LNCAP (cell line): Measurements from ENCODE around the gene ELMO3.

Source experiments
- TF ChIP-seq, protein P1 (sequence below): fragments of 450-650 bp; IDR thresholded peaks from 2 replicates; pipeline ENCODE4 v1.5.1; 2017; ENCODE audit warnings: mild to moderate bottlenecking

Gene ELMO3

DNA sequence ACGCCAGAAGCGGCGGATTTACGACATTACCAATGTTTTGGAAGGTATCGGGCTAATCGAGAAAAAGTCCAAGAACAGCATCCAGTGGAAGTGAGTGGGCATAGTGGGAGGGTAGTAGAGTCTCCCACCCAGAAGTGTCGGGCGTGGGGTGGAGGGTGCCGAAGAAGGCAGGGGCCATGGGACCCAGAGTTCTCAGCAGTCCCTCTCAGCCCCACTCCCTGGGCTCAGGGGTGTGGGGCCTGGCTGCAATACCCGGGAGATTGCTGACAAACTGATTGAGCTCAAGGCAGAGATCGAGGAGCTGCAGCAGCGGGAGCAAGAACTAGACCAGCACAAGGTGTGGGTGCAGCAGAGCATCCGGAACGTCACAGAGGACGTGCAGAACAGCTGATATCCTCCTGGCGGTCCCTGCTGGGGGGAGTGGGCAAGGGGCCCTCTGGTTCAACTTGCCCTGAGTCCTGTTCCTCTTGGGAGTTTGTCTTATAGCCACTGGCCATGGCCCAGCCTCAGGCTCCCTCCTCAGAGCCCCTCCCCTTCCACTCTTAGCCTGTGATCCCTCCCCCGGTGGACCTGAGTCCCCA is 6.1 kb upstream of the ELMO3 start:
- TF ChIP-seq, protein P1, sequence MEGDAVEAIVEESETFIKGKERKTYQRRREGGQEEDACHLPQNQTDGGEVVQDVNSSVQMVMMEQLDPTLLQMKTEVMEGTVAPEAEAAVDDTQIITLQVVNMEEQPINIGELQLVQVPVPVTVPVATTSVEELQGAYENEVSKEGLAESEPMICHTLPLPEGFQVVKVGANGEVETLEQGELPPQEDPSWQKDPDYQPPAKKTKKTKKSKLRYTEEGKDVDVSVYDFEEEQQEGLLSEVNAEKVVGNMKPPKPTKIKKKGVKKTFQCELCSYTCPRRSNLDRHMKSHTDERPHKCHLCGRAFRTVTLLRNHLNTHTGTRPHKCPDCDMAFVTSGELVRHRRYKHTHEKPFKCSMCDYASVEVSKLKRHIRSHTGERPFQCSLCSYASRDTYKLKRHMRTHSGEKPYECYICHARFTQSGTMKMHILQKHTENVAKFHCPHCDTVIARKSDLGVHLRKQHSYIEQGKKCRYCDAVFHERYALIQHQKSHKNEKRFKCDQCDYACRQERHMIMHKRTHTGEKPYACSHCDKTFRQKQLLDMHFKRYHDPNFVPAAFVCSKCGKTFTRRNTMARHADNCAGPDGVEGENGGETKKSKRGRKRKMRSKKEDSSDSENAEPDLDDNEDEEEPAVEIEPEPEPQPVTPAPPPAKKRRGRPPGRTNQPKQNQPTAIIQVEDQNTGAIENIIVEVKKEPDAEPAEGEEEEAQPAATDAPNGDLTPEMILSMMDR, result no peak

DNA sequence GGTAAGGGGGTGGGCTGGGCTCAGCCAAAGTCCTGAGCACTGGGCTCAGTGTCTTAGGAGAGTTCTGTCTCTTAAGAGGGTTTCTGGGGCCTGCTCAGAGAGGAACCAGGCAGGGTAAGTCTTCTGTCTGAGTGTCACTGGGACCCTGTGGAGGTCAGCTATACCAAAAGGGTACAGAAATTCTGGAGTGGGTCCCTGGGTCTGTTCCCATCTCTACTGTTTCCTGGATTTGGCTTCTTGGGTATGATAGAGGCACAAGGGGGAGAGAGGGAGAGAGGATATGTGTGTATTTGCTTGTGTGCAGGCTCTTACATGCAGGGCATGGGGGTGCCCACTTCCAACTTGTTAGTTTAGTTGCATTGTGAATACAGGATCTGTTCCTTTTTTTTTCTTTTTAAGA is 5.4 kb upstream of the ELMO3 start:
- TF ChIP-seq, protein P1, result no peak

DNA sequence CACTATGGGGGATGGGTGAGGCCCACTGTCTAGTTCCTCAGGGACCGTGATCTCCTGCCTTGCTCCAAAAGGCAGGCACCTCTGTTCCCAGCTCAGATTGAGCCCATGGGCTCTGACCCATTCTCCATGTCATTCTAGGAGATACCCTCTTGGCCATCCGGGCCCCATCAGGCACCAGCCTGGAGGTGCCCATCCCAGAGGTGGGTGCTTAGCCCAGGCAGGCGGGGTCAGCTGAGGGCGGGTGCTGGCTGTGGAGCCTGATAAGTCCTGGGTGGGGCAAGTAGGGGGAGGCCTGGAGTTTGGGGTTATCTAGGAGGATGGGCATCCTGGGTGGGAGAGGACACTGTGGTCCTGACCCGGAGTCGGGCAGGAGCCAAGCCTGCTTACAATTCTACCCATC is 4.7 kb upstream of the ELMO3 start:
- TF ChIP-seq, protein P1, result no peak

DNA sequence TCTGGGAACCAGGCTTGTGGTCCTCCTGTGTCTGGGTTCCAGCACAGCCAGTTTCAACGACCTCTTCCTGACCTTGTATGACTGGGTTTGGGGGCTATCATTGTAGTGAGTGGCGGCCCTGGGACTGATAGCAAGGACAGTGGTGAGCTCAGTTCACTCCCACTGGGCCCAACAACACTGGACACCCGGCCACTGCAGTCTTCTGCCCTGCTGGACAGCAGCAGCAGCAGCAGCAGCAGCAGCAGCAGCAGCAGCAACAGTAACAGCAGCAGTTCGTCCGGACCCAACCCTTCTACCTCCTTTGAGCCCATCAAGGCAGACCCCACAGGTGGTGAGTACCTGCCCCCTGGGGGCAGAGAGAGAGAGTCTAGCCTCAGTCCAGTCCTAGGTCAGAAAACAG is 3.3 kb upstream of the ELMO3 start:
- TF ChIP-seq, protein P1, result no peak

DNA sequence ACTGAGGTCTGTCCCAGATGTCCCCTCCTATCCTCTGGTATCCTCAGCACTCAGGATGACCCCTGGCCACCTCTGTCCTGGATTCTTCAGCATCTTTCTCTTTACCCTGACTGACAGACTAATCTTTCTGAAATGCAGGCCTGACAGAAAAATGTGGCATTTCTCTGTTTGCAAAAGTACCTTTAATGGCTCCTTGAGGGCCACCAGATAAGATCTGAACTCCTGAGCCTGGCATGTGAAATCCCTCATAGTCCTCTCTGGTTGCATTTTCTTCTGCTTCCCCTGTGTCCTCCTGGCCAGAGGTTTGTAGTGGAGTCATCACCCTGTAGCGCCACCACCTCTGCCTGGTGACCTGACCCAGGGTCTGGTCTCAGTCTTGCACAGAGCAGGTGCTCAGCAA is 2.0 kb upstream of the ELMO3 start:
- TF ChIP-seq, protein P1, result no peak

DNA sequence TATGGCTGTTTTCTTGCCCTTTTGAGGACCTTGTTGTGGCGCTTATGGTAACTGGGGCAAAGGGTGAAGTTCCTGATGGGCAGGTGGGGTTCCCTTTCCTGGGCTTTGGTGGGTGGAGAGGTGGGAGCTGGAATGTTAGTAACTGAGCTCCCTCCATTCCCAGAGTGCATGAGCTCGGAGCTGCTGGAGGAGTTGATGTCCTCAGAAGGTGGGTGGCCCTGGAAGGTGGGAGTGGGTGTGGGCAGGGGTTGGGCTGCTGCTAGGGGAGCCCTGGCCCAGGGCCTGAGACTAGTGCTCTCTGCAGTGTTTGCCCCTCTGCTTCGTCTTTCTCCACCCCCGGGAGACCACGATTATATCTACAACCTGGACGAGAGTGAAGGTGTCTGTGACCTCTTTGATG is 1.2 kb upstream of the ELMO3 start:
- TF ChIP-seq, protein P1, result no peak

DNA sequence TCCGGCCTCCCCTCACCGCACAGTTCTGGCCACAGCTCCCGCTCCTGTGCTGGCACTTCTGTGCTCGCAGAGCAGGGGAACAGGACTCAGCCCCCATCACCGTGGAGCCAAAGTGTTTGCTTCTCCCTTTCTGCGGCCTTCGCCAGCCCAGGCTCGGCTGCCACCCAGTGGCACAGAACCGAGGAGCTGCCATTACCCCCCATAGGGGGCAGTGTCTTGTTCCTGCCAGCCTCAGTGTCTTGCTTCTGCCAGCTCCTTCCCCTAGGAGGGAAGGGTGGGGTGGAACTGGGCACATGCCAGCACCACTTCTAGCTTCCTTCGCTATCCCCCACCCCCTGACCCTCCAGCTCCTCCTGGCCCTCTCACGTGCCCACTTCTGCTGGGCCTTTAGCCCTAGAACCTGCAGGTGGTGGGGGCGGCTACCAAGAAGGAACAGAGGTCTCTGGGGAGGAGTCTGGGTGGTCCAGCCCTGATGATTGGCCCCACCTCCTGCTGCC is 645 bp upstream of the ELMO3 start:
- TF ChIP-seq, protein P1, result peak; percentile 68

DNA sequence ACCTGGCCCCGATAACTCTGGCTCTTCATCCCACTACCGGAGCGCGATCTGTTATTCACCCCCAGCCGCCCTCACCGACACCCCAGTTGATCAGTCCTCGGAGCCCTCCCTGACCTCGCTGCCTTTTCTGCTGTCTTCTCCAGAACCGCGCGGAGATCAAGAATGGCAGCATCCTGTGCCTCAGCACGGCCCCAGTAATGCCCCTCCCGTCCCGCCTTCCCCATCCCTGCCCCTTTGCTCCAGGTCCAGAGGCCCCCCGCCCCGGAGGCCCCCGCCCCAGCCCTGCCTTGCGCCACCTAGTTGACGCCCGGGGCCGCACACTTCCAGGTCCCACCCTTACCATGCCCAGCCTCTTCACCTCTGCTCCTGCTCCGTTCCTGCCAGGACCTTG is 872 bp downstream of the ELMO3 start:
- TF ChIP-seq, protein P1, result no peak; the same call in none of the 2 replicates
